ENCODE measurements around the gene PODXL2.

DNA sequence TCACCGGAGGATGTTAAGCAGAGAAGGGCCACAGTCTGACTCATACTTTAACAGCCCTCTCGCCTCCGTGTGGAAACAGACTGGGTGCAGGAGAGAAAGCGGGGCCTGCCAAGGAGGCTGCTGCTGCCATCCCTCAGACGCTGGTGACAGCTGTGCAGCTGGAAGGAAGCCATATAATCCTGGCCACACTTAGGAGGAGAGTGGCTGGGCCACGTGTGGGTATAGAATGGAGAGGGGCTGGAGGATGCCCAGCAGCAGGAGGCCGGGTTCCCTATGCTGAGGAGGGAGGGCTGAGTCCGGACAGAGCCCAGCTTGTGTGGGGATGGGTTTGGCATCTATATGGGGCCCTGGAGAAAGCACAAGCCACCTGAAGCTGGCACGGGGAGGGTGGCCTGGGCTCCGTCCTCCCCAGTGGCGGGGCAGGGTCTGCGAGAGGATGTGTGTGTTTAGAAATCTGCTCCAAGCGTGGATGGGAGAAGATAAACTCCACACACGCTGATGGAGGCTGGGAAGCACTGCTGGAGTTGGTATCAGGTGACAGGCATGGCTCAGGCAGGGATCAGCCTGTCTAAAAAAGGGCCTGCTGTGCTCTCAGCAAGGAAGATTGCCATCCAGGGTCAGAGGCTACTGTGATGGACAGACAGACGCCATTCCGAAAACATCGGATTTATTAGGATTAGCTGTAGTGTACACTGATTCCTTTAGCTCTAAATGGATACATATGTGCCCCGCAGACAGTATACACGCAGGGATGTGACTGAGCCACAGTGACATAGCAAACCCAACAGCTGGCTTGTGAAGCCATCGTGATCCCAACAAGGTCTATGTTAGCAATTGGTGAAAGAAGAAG lies 59.7 kb downstream of the PODXL2 start:
- TF ChIP-seq CTCF (IDR thresholded peaks at IDR 0.05 in 4 of 5, conservative IDR thresholded peaks at IDR 0.05 in 1 of 5) (no peak), POLR2A (IDR thresholded peaks at IDR 0.05) (no peak)

Measured in gastrocnemius medialis (tissue), 4 donors.